DND-41 (cell line): ENCODE data around the gene NONO.

Source experiments
- ATAC-seq: fragments of 200-7000 bp; cut with Tn5 transposase; 3 replicates; pipeline ENCODE4 v1.9.1; 2021; ENCODE audit warnings: low read depth; ENCODE audit not compliant: insufficient read depth
- DNase-seq: peaks from one replicate; pipeline ENCODE4 v3.0.0-alpha.2; 2020
- H2AFZ ChIP-seq: 2 replicates; pipeline ENCODE4 v1.6.0; 2012; ENCODE audit warnings: low read depth, low read length
- H3K27ac ChIP-seq: 2 replicates; pipeline ENCODE4 v1.5.1; 2012; ENCODE audit warnings: low read length, inconsistent platforms
- H3K27me3 ChIP-seq: fragments of 200-600 bp; sonication (generic); 2 replicates; pipeline ENCODE4 v1.6.0; 2012; ENCODE audit warnings: low read length, mild to moderate bottlenecking, inconsistent platforms; ENCODE audit not compliant: insufficient read depth, poor library complexity
- H3K36me3 ChIP-seq: 2 replicates; pipeline ENCODE4 v1.5.1; 2012; ENCODE audit warnings: low read length, inconsistent platforms; ENCODE audit not compliant: insufficient read depth
- H3K4me1 ChIP-seq: 2 replicates; pipeline ENCODE4 v1.5.1; 2012; ENCODE audit warnings: mild to moderate bottlenecking, low read length; ENCODE audit not compliant: insufficient read depth
- H3K4me2 ChIP-seq: 2 replicates; pipeline ENCODE4 v1.6.0; 2012; ENCODE audit warnings: mild to moderate bottlenecking, moderate library complexity, low read length, inconsistent platforms; ENCODE audit not compliant: insufficient read depth
- H3K4me3 ChIP-seq, 2 experiments: fragments of 200-600 bp in 1 of 2; shearing (Covaris generic) in 1 of 2; 2 replicates each; pipeline ENCODE4 v1.5.1; 2012 to 2016; ENCODE audit warnings: inconsistent platforms in 2 of 2, low read length in 2 of 2, mild to moderate bottlenecking in 2 of 2, low read depth in 1 of 2, moderate library complexity in 1 of 2
- H3K79me2 ChIP-seq: 2 replicates; pipeline ENCODE4 v1.6.0; 2012; ENCODE audit warnings: low read length, inconsistent platforms; ENCODE audit not compliant: insufficient read depth
- H3K9ac ChIP-seq: 2 replicates; pipeline ENCODE4 v1.6.0; 2012; ENCODE audit warnings: low read depth, mild to moderate bottlenecking, inconsistent platforms, low read length, moderate library complexity
- H3K9me3 ChIP-seq: 2 replicates; pipeline ENCODE4 v1.5.1; 2012; ENCODE audit warnings: low read length, moderate library complexity, mild to moderate bottlenecking, inconsistent platforms; ENCODE audit not compliant: insufficient read depth, severe bottlenecking
- H4K20me1 ChIP-seq: 2 replicates; pipeline ENCODE4 v1.6.0; 2012; ENCODE audit warnings: low read length; ENCODE audit not compliant: insufficient read depth
- CTCF ChIP-seq: IDR thresholded peaks from 2 replicates; pipeline ENCODE4 v1.5.1; 2012; ENCODE audit warnings: borderline replicate concordance, low read length, moderate library complexity, mild to moderate bottlenecking; ENCODE audit not compliant: poor library complexity, severe bottlenecking; ENCODE audit errors: extremely low read depth
- EZH2 ChIP-seq: IDR thresholded peaks from 3 replicates; pipeline ENCODE4 v1.6.1; 2012; ENCODE audit warnings: borderline replicate concordance, low read depth, mild to moderate bottlenecking, moderate library complexity, low read length, inconsistent platforms; ENCODE audit not compliant: severe bottlenecking

NONO gene

DNA sequence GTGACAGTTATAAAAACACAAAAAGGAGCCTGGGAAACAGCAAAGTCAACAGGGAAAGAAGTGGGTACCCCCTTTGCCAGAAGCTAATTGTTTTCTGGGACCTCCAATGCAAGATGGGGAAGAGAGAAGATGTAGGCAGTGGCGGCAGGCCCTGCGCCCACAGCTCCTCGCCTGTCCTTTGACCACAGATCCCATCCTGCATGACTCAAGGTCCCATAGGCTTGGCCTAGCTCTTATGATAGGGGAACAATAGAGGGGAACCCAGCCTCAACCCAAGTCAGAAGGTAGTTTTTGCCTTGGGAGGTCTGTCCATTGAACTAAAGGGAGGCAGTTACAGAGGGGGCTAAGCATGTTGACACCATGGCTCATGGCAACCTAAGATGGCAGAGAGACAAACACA is 43.7 kb upstream of the NONO start:
- no peaks in the 10 kb centered on the region for H3K9me3 ChIP-seq
- ATAC-seq = no peak
- H3K4me3 ChIP-seq = no peak overlapping the region
- no peak overlapping the region for H2AFZ ChIP-seq
- no peaks in the 10 kb centered on the region for H3K27me3 ChIP-seq
- no peak overlapping the region for H3K4me2 ChIP-seq
- H3K36me3 ChIP-seq = peaks cover 49% of the 10 kb centered on the region
- H3K4me1 ChIP-seq = no peaks in the 10 kb centered on the region
- H3K27ac ChIP-seq = no peak overlapping the region
- no peaks in the 10 kb centered on the region for H4K20me1 ChIP-seq
- DNase-seq = no peak
- TF ChIP-seq CTCF = no peak
- TF ChIP-seq EZH2 = no peak
- no peak overlapping the region for H3K9ac ChIP-seq
- no peaks in the 10 kb centered on the region for H3K79me2 ChIP-seq

GRCh38 chrX:71241301-71241700 is 42.1 kb upstream of the NONO start:
- no peak overlapping the region for H3K9ac ChIP-seq
- no peaks in the 10 kb centered on the region for H3K27me3 ChIP-seq
- H3K79me2 ChIP-seq = no peaks in the 10 kb centered on the region
- DNase-seq = no peak
- H3K4me1 ChIP-seq = no peaks in the 10 kb centered on the region
- TF ChIP-seq CTCF = no peak
- no peak for TF ChIP-seq EZH2
- H2AFZ ChIP-seq = no peak overlapping the region
- peaks cover 63% of the 10 kb centered on the region for H3K36me3 ChIP-seq
- H3K9me3 ChIP-seq = no peaks in the 10 kb centered on the region
- no peak overlapping the region for H3K27ac ChIP-seq
- H3K4me2 ChIP-seq = no peak overlapping the region
- no peaks in the 10 kb centered on the region for H4K20me1 ChIP-seq
- H3K4me3 ChIP-seq = no peak overlapping the region
- ATAC-seq = no peak

DNA sequence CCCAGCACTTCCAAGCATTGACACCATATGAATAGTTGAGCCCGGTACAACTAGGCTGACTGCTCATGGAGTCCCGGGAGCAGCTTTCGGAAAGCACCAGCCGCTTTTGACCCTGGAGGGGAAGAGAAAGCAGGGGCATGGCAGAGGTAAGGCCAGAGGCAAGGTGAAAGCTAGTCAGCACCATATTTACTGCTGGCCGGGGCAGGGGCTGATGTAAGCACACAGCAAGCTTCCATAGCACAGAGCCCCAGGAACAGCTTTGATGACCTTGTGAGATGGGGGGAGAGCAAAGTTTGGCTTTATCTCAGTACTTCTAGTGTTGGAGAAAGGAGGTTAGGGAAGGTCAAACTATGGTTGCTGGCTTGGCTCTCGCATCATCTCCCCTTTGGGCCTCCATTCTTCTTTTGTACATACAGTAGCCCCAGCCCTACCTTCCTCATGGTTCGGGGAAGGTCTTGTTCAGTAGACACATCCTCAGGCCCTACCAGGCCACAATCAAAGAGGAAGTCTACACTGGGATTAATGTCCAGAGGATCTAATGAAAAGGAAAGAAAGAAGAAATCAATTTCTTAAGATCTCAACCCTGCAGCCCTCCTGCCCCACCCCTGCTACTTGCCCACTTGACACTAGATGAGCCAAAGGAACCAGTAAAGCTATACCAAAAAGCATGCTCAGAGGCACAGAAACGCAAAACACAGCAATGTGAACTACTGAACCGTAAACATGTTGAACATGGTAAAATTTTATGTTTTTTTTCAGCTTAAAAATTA is 38.9 kb upstream of the NONO start:
- ATAC-seq (no peak), DNase-seq (no peak)
- H3K4me1 ChIP-seq = no peaks in the 10 kb centered on the region
- no peak overlapping the region for H3K4me3 ChIP-seq
- H2AFZ ChIP-seq = no peak overlapping the region
- H3K79me2 ChIP-seq = no peaks in the 10 kb centered on the region
- no peak overlapping the region for H3K9ac ChIP-seq
- peaks cover 90% of the 10 kb centered on the region for H3K36me3 ChIP-seq
- H3K27ac ChIP-seq = no peak overlapping the region
- H3K27me3 ChIP-seq = no peaks in the 10 kb centered on the region
- no peaks in the 10 kb centered on the region for H3K9me3 ChIP-seq
- TF ChIP-seq EZH2 (no peak), CTCF (no peak)
- H4K20me1 ChIP-seq = 0 out of 2 replicates have a peak, but pooled peaks cover under 1% of the 10 kb centered on the region
- H3K4me2 ChIP-seq = no peak overlapping the region
